Right atrium auricular region (tissue), 2 donors: ENCODE results near the gene PYGO1. TPM values are rescaled to one million over a fixed set of nuclear protein-coding genes. Genes with fewer than 3 reads are reported as not detected.

Experiments
- DNase-seq: peaks from one replicate; pipeline ENCODE4 v3.0.0-alpha.2; 2019; ENCODE audit warnings: low spot score
- H3K27ac ChIP-seq, 2 donors: fragments of 200-600 bp; sonication (generic); 1 replicate in 1 of 2; 2 replicates in 1 of 2; pipeline ENCODE4 v1.5.1; 2016 to 2019
- H3K27me3 ChIP-seq, 2 donors: fragments of 200-600 bp; sonication (generic); one replicate each; pipeline versions ENCODE4 v1.5.1 to v1.6.0; 2017 to 2019
- H3K36me3 ChIP-seq: fragments of 200-600 bp; sonication (generic); one replicate; pipeline ENCODE4 v1.5.1; 2016
- H3K4me1 ChIP-seq, 2 donors: fragments of 200-600 bp; sonication (generic); one replicate each; pipeline versions ENCODE4 v1.5.1 to v1.6.0; 2017 to 2019
- H3K4me3 ChIP-seq, 2 donors: fragments of 200-600 bp; sonication (generic); 1 replicate in 1 of 2; 2 replicates in 1 of 2; pipeline ENCODE4 v1.5.1; 2017 to 2019; ENCODE audit warnings: mild to moderate bottlenecking in 1 of 2, moderate library complexity in 1 of 2
- H3K9me3 ChIP-seq, 2 donors: fragments of 200-600 bp; sonication (generic); one replicate each; pipeline ENCODE4 v1.5.1; 2019
- total RNA-seq, 2 donors: library from RNA; depleted of rRNA; stranded (reverse); fragments of >200 nt; gene quantifications; one replicate each; pipeline ENCODE4 v1.1.0, GENCODE V29; 2016
- TF ChIP-seq, protein P1 (sequence below), 2 donors: fragments of 200-600 bp; sonication (generic); IDR thresholded peaks; one replicate each; pipeline ENCODE4 v1.5.1; 2019; ENCODE audit warnings: antibody characterized with exemption in 2 of 2

The PYGO1 gene
- total RNA-seq: 1 to 10 TPM; 4.3 to 6.3 TPM

DNA sequence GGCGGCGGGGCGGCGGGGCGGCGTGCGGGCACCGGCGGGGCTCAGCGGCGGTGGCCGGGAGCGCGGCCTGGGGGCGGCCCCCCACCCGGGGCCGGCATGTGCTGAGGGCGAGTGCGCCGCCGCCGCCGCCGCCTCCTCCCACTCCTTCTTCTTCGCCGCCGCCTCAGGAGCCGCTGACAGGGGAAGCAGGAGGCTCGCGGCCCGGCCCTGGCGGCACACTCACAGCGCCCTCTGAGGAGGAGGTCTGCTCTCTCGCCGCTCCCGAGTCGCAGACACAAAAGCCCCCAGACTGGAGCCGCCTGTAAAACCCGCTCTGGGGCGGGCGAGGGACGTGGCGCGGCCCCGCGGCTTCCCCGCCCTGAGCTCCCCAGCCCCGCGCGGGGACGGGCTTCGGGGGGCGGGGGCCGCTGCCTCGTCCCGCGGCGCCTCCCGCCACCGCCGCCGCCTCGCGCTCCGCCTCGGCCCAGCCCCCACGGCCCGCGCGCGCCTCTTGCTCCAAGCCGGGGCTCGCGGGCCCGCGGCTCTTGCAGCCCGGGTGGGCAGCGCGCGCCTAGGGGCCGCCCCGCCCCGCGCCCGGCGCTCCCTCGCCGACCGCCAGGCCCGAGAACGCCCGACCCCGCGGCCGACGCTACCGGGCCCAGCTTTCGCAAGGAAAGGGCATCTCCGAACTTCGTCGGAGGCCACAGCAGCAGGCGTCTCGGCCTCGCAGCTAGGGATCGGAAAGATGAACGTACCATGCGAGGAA is at the start of gene PYGO1:
PYGO1 (minus strand) TSS at position 276 of the 745 bp plus-strand sequence. CDS start 462 bp downstream, outside the sequence.
- peak within 1 kb of the TSS; percentile 70 to 75 for H3K27ac ChIP-seq
- H3K36me3 ChIP-seq: no peaks in the 10 kb centered on the region
- no peak for DNase-seq
- TF ChIP-seq, protein P1, sequence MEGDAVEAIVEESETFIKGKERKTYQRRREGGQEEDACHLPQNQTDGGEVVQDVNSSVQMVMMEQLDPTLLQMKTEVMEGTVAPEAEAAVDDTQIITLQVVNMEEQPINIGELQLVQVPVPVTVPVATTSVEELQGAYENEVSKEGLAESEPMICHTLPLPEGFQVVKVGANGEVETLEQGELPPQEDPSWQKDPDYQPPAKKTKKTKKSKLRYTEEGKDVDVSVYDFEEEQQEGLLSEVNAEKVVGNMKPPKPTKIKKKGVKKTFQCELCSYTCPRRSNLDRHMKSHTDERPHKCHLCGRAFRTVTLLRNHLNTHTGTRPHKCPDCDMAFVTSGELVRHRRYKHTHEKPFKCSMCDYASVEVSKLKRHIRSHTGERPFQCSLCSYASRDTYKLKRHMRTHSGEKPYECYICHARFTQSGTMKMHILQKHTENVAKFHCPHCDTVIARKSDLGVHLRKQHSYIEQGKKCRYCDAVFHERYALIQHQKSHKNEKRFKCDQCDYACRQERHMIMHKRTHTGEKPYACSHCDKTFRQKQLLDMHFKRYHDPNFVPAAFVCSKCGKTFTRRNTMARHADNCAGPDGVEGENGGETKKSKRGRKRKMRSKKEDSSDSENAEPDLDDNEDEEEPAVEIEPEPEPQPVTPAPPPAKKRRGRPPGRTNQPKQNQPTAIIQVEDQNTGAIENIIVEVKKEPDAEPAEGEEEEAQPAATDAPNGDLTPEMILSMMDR (IDR thresholded peaks at IDR 0.05): peak in 1 of 2 donors; percentile 17
- H3K9me3 ChIP-seq: no peaks in the 10 kb centered on the region
- peaks cover 0 to 9% of the 10 kb centered on the region in 2 donors for H3K4me1 ChIP-seq
- peak within 1 kb of the TSS; percentile 56 to 69 for H3K4me3 ChIP-seq
- H3K27me3 ChIP-seq: no peaks in the 10 kb centered on the region

GRCh38 chr15:55637086-55637485 is 48.9 kb upstream of the PYGO1 start:
- DNase-seq: no peak

GRCh38 chr15:55633731-55634130 is 45.6 kb upstream of the PYGO1 start:
- Histone ChIP-seq H3K27me3 (no peaks in the 10 kb centered on the region), H3K9me3 (no peaks in the 10 kb centered on the region), H3K27ac (no peak overlapping the region), H3K4me3 (no peak overlapping the region), H3K36me3 (no peaks in the 10 kb centered on the region), H3K4me1 (no peaks in the 10 kb centered on the region)
- no peak for DNase-seq
- TF ChIP-seq, protein P1 (IDR thresholded peaks at IDR 0.05): no peak

More at GRCh38 chr15:55637086-55637485, 48.9 kb upstream of the PYGO1 start:
- H3K4me1 ChIP-seq: no peaks in the 10 kb centered on the region
- H3K27ac ChIP-seq: no peak overlapping the region
- TF ChIP-seq, protein P1 (IDR thresholded peaks at IDR 0.05): no peak
- H3K9me3 ChIP-seq: no peaks in the 10 kb centered on the region
- H3K36me3 ChIP-seq: no peaks in the 10 kb centered on the region
- no peaks in the 10 kb centered on the region for H3K27me3 ChIP-seq
- no peak overlapping the region for H3K4me3 ChIP-seq

GRCh38 chr15:55632434-55632833 is 44.3 kb upstream of the PYGO1 start:
- H3K36me3 ChIP-seq: no peaks in the 10 kb centered on the region
- no peak for DNase-seq
- no peaks in the 10 kb centered on the region for H3K9me3 ChIP-seq
- H3K27me3 ChIP-seq: no peaks in the 10 kb centered on the region
- no peak overlapping the region for H3K27ac ChIP-seq
- TF ChIP-seq, protein P1 (IDR thresholded peaks at IDR 0.05): no peak
- H3K4me1 ChIP-seq: no peaks in the 10 kb centered on the region
- H3K4me3 ChIP-seq: no peak overlapping the region

DNA sequence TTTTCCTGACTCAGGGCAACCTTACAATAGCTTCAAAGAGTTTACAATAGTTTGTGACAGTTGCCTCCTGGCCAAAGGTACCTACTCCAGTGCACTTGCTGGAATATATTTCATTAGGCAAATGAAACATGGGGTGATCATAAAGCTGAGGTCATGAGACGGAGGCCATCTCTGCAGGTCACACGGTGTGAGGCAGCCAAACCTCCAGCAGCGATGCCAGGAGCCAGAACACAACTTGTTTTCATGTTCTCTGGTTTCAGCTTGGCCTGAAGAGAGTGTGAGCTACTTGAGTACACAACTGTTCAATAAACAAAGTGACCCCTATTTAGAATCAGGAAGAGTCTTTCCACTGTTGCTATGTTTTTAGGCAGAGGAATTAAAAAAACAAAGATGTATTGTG is 42.7 kb upstream of the PYGO1 start:
- Histone ChIP-seq H3K4me3 (no peak overlapping the region), H3K9me3 (no peaks in the 10 kb centered on the region), H3K4me1 (no peaks in the 10 kb centered on the region), H3K27me3 (no peaks in the 10 kb centered on the region), H3K27ac (no peak overlapping the region), H3K36me3 (no peaks in the 10 kb centered on the region)
- no peak for DNase-seq
- TF ChIP-seq, protein P1 (IDR thresholded peaks at IDR 0.05): no peak

DNA sequence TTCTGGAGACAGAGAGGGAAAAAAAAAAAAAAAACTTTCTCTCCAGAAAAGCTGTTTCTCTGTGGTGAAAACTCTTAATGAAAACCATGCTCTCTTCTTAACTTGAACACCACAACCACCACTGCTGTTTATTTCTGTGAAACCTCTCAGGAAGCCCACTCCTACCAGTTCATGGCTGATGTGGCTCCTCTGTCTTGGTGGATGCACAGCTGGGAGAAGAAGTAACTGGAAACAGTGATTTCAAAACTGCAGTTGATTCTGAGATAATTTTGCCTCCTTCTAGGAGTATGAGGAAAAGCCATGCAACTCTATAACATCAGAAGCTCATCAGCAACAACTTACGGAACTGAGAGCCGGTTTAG is 40.2 kb upstream of the PYGO1 start:
- Histone ChIP-seq H3K36me3 (no peaks in the 10 kb centered on the region), H3K27me3 (no peaks in the 10 kb centered on the region), H3K4me3 (no peak overlapping the region), H3K27ac (no peak overlapping the region), H3K4me1 (no peaks in the 10 kb centered on the region), H3K9me3 (no peaks in the 10 kb centered on the region)
- TF ChIP-seq, protein P1 (IDR thresholded peaks at IDR 0.05): no peak
- DNase-seq: no peak
